ENCODE results near the gene INTS1. TPM values are rescaled to one million over a fixed set of nuclear protein-coding genes. Genes with fewer than 3 reads are reported as not detected.
"Not testable (repeated sequence)": the region's sequence is repeated elsewhere in the genome, so short reads cannot be mapped to it uniquely, and the experiment has no call there.

Gene INTS1
- total RNA-seq, 1 experiment from 2014 or later = 43.1 TPM

GRCh38 chr7:1531263-1531978, 27.2 kb upstream of the INTS1 start:
- no peak for DNase-seq (ENCODE audit: extremely low read depth, low read depth)

- DNase-seq (ENCODE audit: extremely low read depth, low read depth) = no peak
These were observed 26.7 kb upstream of the INTS1 start for GRCh38 chr7:1530946-1531262.

- no peak for DNase-seq (ENCODE audit: extremely low read depth, low read depth)
These were observed 25.4 kb upstream of the INTS1 start for GRCh38 chr7:1529383-1530116.

- no peak for DNase-seq (ENCODE audit: extremely low read depth, low read depth)
These were observed 22.1 kb upstream of the INTS1 start for GRCh38 chr7:1526271-1526754.

DNA sequence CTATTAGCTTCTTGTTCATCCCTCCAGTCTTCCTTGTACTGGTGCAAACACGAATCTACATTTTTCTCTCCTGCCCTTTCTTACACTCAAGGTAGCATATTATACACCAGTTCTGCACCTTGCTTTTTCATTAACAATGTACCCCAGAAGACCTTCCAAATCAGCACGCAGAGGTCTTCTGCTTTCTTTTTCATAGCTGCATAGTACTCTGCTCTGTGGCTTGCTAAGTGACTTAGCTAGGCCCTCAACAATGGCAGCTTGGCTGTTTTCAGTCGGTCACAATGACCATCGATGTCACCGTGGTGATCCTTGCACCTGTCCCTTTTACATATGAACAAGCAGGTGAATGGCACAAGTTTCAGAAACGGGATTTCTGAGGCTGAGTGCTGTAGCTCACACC, 21.2 kb upstream of the INTS1 start:
- no peak for DNase-seq (ENCODE audit: extremely low read depth, low read depth)

DNA sequence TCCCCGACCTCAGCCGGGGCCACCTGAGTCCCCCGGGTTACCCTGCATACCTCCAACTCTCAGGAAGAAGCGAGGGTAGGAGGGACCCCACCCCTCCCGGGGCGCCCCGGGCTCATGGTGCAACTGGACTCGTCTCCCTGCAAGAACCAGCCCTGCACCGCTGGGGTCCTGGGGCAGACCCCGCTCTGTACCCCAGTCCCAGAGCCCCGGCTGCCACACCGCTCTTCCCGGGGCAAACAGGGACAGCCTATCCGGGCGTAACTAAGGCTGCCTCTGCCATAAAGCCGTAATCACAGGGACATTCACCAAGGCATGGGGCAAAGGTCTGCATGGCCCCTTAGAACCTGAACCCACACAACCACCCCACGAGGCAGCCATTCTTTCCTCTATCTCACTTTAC, 19.7 kb upstream of the INTS1 start:
- DNase-seq (ENCODE audit: extremely low read depth, low read depth) = no peak

- DNase-seq (ENCODE audit: extremely low read depth, low read depth) = no peak
These were observed 19.0 kb upstream of the INTS1 start for GRCh38 chr7:1523208-1523607.

DNA sequence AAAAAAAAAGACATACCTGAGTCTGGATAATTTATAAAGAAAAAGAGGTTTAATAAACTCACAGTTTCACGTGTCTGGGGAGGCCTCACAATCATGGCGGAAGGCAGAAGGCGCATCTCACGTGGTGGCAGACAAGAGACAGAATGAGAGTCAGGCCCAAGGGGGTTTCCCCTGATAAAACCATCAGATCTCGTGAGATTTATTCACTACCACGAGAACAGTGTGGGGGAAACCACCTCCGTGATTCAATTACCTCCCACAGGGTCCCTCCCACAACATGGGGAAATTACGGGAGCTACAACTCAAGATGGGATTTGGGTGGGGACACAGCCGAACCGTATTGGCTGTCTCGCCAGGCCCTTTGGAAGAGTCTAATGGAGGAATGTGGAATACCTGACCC, 17.3 kb upstream of the INTS1 start:
- no peak for DNase-seq (ENCODE audit: extremely low read depth, low read depth)

GRCh38 chr7:1520539-1521234, 16.5 kb upstream of the INTS1 start:
- DNase-seq (ENCODE audit: extremely low read depth, low read depth) = peak; percentile 100

DNA sequence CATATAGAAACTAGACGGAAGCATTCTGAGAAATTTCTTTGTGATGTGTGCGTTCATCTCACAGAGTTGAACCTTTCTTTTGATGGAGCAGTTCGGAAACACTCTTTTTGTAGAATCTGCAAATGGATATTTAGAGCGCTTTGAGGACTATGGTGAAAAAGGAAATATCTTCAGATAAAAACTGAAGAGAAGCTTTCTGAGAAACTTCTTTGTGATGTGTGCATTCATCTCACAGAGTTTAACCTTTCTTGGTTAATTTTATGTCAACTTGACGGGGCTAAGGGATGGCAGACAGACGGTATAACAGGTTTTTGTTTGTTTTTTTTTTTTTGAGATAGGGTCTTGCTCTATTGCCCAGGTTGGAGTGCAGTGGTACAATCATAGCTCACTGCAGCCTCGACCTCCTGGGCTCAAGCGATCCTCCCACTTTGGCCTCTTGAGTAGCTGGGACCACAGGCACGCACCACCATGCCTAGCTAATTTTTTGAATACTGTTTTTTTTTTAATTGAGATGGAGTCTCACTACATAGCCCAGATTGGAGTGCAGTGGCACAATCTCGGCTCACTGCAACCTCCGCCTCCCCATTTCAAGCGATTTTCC, 15.2 kb upstream of the INTS1 start:
- not testable (repeated sequence) for DNase-seq (ENCODE audit: extremely low read depth, low read depth)

GRCh38 chr7:1516586-1517251, 12.5 kb upstream of the INTS1 start:
- DNase-seq (ENCODE audit: extremely low read depth, low read depth) = no peak

- DNase-seq (ENCODE audit: extremely low read depth, low read depth) = not testable (repeated sequence)
These were observed 11.3 kb upstream of the INTS1 start for GRCh38 chr7:1515509-1515967.

GRCh38 chr7:1514995-1515401, 10.8 kb upstream of the INTS1 start:
- no peak for DNase-seq (ENCODE audit: extremely low read depth, low read depth)

DNA sequence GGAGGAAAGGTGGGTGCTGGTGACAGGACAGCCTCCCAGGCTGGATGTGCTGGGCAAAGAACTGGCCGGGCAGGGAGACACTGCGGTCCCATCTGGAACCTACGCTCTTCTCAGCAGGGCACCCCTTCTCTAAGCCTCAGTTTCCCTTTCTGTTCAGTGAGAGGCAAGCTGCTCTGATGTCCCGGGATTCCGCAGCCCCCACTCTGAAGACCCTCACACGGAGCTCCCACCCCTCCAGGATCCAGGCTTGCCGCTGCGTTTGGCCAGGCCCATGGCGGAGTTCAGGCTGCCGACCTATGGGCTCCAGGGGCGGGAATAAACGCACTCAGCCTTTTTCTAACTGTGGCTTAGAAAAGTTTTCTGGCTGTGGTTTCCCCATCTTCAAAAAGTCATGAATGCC, 10.2 kb upstream of the INTS1 start:
- DNase-seq (ENCODE audit: extremely low read depth, low read depth) = no peak

- no peak for DNase-seq (ENCODE audit: extremely low read depth, low read depth)
These were observed 9.5 kb upstream of the INTS1 start for GRCh38 chr7:1513657-1514095.

- peak; percentile 94 for DNase-seq (ENCODE audit: extremely low read depth, low read depth)
These were observed 8.8 kb upstream of the INTS1 start for GRCh38 chr7:1512781-1513656.

DNA sequence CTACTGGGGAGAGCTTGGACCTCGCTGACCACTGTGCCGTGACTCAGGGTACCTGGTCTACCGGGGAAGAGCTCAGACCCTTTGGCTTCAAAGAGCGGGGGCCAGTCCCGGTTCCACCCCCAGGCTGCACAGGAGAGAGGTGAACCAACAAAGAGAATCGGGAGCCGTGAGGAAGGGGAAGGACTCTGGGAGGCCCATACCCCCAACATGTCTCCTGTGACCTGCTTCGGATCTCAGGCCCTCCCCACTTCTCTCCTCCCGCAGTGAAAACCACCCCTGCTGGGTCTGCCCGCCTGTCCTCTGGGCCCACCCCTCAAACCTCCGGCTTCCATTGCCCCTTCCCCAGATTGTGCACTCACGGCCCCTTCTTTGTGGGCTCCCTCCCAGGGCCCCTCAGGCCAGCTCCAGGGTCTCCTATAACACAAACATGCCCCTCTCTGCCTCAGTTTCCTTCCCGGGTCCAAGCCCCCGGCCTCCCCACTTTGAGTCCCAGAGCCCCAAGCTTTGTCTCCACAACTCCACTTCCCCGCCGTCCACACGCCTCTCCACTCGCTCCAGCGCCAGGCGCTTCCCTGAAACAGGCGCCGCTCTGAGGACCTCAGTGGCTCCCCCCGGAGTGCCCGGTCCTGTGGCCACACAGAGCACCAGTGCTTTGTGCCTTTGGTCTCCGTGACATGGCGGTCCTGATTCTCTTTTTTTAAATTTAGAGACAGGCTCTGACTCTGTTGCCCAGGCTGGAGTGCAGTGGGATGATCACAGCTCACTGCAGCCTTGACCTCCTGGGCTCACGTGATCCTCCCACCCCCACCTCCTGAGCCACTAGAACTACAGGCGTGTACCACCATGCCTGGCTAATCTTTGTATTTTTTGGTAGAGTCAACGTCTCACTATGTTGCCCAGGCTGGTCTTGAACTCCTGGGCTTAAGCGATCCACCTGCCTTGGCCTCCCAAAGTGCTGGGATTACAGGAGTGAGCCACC, 7.5 kb upstream of the INTS1 start:
- DNase-seq (ENCODE audit: extremely low read depth, low read depth) = no peak

- no peak for DNase-seq (ENCODE audit: extremely low read depth, low read depth)
These were observed 6.6 kb upstream of the INTS1 start for GRCh38 chr7:1510780-1511154.

Data from NCI-H460 (cell line).